Measurements from ENCODE around the gene C1QTNF5. TPM values are rescaled to one million over a fixed set of nuclear protein-coding genes. Genes with fewer than 3 reads are reported as not detected.

Gene C1QTNF5
- total and polyA plus RNA-seq, 4 donors: 13.4 to 63.1 (median 40.9) TPM

GRCh38 chr11:119366690-119367620, 26.3 kb upstream of the C1QTNF5 start:
- Histone ChIP-seq H3K27me3 (ENCODE audit: control insufficient read depth, insufficient read depth, low read length) (no peaks in the 10 kb centered on the region), H3K9me3 (ENCODE audit: control insufficient read depth, insufficient read depth, low read length) (no peaks in the 10 kb centered on the region), H3K36me3 (ENCODE audit: control insufficient read depth, insufficient read depth, low read length) (peaks cover 2% of the 10 kb centered on the region), H3K27ac (ENCODE audit: low read depth, low read length) (peak overlapping the region; percentile 70), H3K4me3 (ENCODE audit: low read depth, low read length) (no peak overlapping the region), H3K4me1 (ENCODE audit: control insufficient read depth, insufficient read depth, low read length) (peaks cover 95% of the 10 kb centered on the region)
- peak in 3 of 6 donors; percentile 40 to 68 (median 47) for DNase-seq (ENCODE audit: low read depth in 4 of 6, low spot score in 6 of 6)
- 51% methylated on average over 7 of the region's 11 CpGs for WGBS (ENCODE audit: insufficient coverage)

- H3K4me3 ChIP-seq (ENCODE audit: low read depth, low read length): no peak overlapping the region
- H3K27ac ChIP-seq (ENCODE audit: low read depth, low read length): no peak overlapping the region
- 49% methylated on average over 5 of the region's 6 CpGs for WGBS (ENCODE audit: insufficient coverage)
- H3K27me3 ChIP-seq (ENCODE audit: control insufficient read depth, insufficient read depth, low read length): no peaks in the 10 kb centered on the region
- no peaks in the 10 kb centered on the region for H3K9me3 ChIP-seq (ENCODE audit: control insufficient read depth, insufficient read depth, low read length)
- no peaks in the 10 kb centered on the region for H3K36me3 ChIP-seq (ENCODE audit: control insufficient read depth, insufficient read depth, low read length)
- DNase-seq (ENCODE audit: low read depth in 4 of 6, low spot score in 6 of 6): peak in 1 of 6 donors; percentile 80
- peaks cover 84% of the 10 kb centered on the region for H3K4me1 ChIP-seq (ENCODE audit: control insufficient read depth, insufficient read depth, low read length)
These were observed 24.4 kb upstream of the C1QTNF5 start for GRCh38 chr11:119365071-119365591.

DNA sequence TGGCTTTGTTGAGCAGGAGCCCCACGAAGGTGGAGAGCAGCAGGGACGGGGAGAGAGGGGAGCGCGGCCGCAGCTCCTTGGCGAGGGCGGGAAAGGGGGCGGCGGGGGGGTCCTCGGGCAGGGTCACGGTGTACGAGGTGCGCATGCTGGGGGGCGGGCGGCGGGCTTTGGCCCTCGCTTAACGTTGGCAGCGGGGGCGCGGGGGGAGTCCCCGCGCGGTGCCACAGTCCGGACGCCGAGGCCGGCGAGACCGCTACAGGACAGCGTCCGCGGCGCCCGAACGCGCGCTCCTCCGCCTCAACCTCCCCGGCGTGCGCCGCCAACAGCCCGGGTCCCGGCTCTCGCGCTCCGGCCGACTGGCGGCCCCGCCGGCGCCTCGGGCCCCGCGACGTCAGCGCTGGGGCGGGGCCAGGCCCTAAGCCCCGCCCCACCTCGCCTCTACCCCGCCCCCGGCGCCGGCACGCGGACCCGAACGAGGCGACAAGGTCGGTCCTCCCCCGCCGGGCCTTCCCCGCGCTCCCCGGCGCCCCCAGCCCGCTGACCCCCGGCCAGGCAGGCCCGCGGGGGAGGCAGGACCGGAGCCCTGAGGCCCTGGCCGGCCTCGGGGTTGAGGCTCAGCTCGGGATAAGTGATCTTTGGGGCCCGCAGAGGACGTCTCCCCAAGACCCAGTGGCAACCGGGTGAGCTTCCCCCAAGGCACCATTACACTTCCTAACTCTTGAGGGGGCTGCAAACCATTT, 23.3 kb upstream of the C1QTNF5 start:
- Histone ChIP-seq H3K27me3 (ENCODE audit: control insufficient read depth, insufficient read depth, low read length) (no peaks in the 10 kb centered on the region), H3K4me1 (ENCODE audit: control insufficient read depth, insufficient read depth, low read length) (peaks cover 73% of the 10 kb centered on the region), H3K9me3 (ENCODE audit: control insufficient read depth, insufficient read depth, low read length) (no peaks in the 10 kb centered on the region), H3K36me3 (ENCODE audit: control insufficient read depth, insufficient read depth, low read length) (peaks cover 6% of the 10 kb centered on the region), H3K27ac (ENCODE audit: low read depth, low read length) (no peak overlapping the region), H3K4me3 (ENCODE audit: low read depth, low read length) (peak overlapping the region; percentile 24)
- peak in 3 of 6 donors; percentile 48 to 82 (median 78) for DNase-seq (ENCODE audit: low read depth in 4 of 6, low spot score in 6 of 6)
- 1% methylated on average over 84 of the region's 88 CpGs for WGBS (ENCODE audit: insufficient coverage)

DNA sequence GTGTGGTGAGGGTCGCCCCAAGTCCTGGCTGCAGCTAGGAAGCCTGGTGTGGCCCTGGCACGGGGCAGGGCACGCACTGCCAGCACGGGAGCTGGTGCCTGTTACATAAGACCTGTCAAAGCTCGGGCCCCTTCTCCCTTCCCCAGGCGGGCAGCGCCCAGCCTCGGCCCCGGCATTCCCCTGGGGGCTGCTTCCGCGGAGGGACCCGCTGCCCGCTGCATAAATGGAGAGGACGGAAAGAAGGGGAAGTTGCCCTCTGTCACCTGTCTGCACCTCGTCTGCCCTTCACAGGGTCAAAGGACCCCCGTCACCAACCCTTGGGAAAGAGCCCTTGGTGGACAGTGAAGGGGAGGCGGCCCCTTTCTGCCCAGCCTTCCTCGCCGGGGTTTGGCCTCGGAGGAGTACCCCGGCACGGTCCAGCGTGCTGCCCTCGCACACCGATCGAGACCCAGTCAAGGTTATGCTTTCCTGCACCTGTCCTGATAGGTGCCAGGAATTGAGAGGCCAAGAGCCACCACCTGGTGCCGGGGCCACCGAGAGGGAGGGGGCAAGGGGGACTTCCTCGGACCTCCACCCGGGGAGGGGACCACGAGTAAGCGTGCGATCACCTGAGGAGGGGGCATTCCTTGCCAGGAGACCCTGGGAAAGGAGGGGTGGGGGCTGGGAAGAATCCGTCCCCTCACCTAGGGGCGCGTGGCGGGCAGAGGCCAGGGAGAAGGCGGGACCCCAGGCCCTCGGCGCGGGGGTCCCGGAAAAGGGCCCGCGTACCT, 22.6 kb upstream of the C1QTNF5 start:
- Histone ChIP-seq H3K4me3 (ENCODE audit: low read depth, low read length) (peak overlapping the region; percentile 24), H3K36me3 (ENCODE audit: control insufficient read depth, insufficient read depth, low read length) (peaks cover 11% of the 10 kb centered on the region), H3K9me3 (ENCODE audit: control insufficient read depth, insufficient read depth, low read length) (no peaks in the 10 kb centered on the region), H3K27ac (ENCODE audit: low read depth, low read length) (peak overlapping the region; percentile 72), H3K4me1 (ENCODE audit: control insufficient read depth, insufficient read depth, low read length) (peaks cover 66% of the 10 kb centered on the region), H3K27me3 (ENCODE audit: control insufficient read depth, insufficient read depth, low read length) (no peaks in the 10 kb centered on the region)
- 27% methylated on average over 22 of the region's 44 CpGs for WGBS (ENCODE audit: insufficient coverage)
- no peak for DNase-seq (ENCODE audit: low read depth in 4 of 6, low spot score in 6 of 6)

- H3K4me3 ChIP-seq (ENCODE audit: low read depth, low read length): no peak overlapping the region
- H3K36me3 ChIP-seq (ENCODE audit: control insufficient read depth, insufficient read depth, low read length): peaks cover 16% of the 10 kb centered on the region
- no peaks in the 10 kb centered on the region for H3K9me3 ChIP-seq (ENCODE audit: control insufficient read depth, insufficient read depth, low read length)
- no peaks in the 10 kb centered on the region for H3K27me3 ChIP-seq (ENCODE audit: control insufficient read depth, insufficient read depth, low read length)
- peaks cover 60% of the 10 kb centered on the region for H3K4me1 ChIP-seq (ENCODE audit: control insufficient read depth, insufficient read depth, low read length)
- peak overlapping the region; percentile 72 for H3K27ac ChIP-seq (ENCODE audit: low read depth, low read length)
- no peak for DNase-seq (ENCODE audit: low read depth in 4 of 6, low spot score in 6 of 6)
- WGBS (ENCODE audit: insufficient coverage): 89% methylated on average over 4 of the region's 5 CpGs
These were observed 22.0 kb upstream of the C1QTNF5 start for GRCh38 chr11:119362741-119363080.

- DNase-seq (ENCODE audit: low read depth in 4 of 6, low spot score in 6 of 6): peak in 1 of 6 donors; percentile 39
- Histone ChIP-seq H3K9me3 (ENCODE audit: control insufficient read depth, insufficient read depth, low read length) (no peaks in the 10 kb centered on the region), H3K36me3 (ENCODE audit: control insufficient read depth, insufficient read depth, low read length) (peaks cover 20% of the 10 kb centered on the region), H3K4me3 (ENCODE audit: low read depth, low read length) (no peak overlapping the region), H3K27me3 (ENCODE audit: control insufficient read depth, insufficient read depth, low read length) (no peaks in the 10 kb centered on the region), H3K27ac (ENCODE audit: low read depth, low read length) (peak overlapping the region; percentile 72), H3K4me1 (ENCODE audit: control insufficient read depth, insufficient read depth, low read length) (peaks cover 55% of the 10 kb centered on the region)
- WGBS (ENCODE audit: insufficient coverage): 70% methylated on average over 7 of the region's 11 CpGs
These were observed 21.4 kb upstream of the C1QTNF5 start for GRCh38 chr11:119361941-119362725.

- Histone ChIP-seq H3K9me3 (ENCODE audit: control insufficient read depth, insufficient read depth, low read length) (no peaks in the 10 kb centered on the region), H3K27ac (ENCODE audit: low read depth, low read length) (peak overlapping the region; percentile 72), H3K4me1 (ENCODE audit: control insufficient read depth, insufficient read depth, low read length) (peaks cover 56% of the 10 kb centered on the region), H3K4me3 (ENCODE audit: low read depth, low read length) (no peak overlapping the region), H3K36me3 (ENCODE audit: control insufficient read depth, insufficient read depth, low read length) (peaks cover 21% of the 10 kb centered on the region), H3K27me3 (ENCODE audit: control insufficient read depth, insufficient read depth, low read length) (no peaks in the 10 kb centered on the region)
- WGBS (ENCODE audit: insufficient coverage): 44% methylated on average over 6 of the region's 8 CpGs
- DNase-seq (ENCODE audit: low read depth in 4 of 6, low spot score in 6 of 6): peak in 1 of 6 donors; percentile 53
These were observed 20.5 kb upstream of the C1QTNF5 start for GRCh38 chr11:119361056-119361787.

DNA sequence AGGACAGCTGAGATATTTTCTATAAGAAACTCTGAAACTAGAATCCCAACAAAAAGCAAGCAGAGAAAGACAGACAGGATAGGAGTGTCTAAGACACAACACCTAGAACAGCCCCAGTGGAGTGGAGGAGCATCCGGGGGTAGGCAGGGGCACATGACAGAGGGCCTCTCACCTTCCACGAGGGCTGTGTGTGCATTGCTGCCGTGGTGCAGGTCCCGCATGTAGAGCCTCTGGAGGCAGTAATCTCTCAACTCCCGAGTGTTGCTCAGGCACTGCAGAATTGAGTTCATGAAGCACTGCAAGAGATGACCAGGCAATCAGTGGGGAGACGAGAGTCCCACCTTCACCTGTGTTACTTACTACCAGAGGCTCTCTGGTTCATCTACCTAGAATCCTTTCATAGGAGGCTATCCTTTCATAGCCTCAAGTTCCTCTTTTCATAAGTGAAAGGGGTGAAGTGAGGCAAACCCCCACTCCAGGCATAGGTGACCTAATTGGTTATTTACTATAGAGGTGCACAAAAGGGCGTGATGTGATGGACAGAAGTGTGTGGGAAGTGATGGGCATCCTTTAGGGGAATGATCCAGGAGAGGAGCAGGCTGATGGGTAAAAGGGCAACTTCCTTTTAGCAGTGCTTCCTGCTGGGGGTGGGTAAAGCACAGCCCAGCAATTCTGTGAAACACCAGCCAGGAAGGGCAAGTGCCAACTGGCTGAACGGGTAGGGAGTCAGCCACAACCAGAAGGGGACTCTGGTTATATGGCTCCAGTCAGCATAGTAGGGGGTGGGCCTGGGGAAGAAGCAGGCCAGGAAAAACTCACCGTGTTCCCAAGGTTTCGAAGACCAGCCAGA, 18.9 kb upstream of the C1QTNF5 start:
- peaks cover 25% of the 10 kb centered on the region for H3K36me3 ChIP-seq (ENCODE audit: control insufficient read depth, insufficient read depth, low read length)
- H3K27me3 ChIP-seq (ENCODE audit: control insufficient read depth, insufficient read depth, low read length): peaks cover 2% of the 10 kb centered on the region
- peaks cover 52% of the 10 kb centered on the region for H3K4me1 ChIP-seq (ENCODE audit: control insufficient read depth, insufficient read depth, low read length)
- H3K27ac ChIP-seq (ENCODE audit: low read depth, low read length): no peak overlapping the region
- no peaks in the 10 kb centered on the region for H3K9me3 ChIP-seq (ENCODE audit: control insufficient read depth, insufficient read depth, low read length)
- DNase-seq (ENCODE audit: low read depth in 4 of 6, low spot score in 6 of 6): no peak
- H3K4me3 ChIP-seq (ENCODE audit: low read depth, low read length): no peak overlapping the region
- WGBS (ENCODE audit: insufficient coverage): 84% methylated on average over 9 of the region's 10 CpGs

Measured in spinal cord (tissue), 10 donors.